ENCODE results near the gene CD200R1L. TPM values are rescaled to one million over a fixed set of nuclear protein-coding genes. Genes with fewer than 3 reads are reported as not detected.

The CD200R1L gene
- total RNA-seq, 3 donors from 2014 or later, result not detected

DNA sequence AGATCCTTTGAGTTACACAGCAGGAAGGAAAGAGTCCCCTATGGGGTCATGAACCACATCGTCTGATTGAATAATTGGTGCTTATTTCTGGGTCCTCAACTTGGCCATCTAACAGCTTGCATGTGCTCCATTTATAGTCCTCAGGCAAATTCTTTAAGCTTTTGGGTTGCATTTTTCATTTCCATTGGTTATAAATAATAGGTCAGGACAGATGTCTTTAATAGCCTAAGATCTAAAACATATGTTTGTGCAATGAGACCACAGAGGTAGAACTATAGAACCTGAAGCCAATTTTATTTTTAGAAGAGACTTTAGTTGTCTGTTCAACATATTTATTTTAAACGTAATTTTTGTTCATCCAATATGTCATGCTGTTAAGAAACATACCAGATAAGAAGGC lies 43.2 kb downstream of the CD200R1L start:
- TF ChIP-seq, protein P1, sequence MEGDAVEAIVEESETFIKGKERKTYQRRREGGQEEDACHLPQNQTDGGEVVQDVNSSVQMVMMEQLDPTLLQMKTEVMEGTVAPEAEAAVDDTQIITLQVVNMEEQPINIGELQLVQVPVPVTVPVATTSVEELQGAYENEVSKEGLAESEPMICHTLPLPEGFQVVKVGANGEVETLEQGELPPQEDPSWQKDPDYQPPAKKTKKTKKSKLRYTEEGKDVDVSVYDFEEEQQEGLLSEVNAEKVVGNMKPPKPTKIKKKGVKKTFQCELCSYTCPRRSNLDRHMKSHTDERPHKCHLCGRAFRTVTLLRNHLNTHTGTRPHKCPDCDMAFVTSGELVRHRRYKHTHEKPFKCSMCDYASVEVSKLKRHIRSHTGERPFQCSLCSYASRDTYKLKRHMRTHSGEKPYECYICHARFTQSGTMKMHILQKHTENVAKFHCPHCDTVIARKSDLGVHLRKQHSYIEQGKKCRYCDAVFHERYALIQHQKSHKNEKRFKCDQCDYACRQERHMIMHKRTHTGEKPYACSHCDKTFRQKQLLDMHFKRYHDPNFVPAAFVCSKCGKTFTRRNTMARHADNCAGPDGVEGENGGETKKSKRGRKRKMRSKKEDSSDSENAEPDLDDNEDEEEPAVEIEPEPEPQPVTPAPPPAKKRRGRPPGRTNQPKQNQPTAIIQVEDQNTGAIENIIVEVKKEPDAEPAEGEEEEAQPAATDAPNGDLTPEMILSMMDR (IDR thresholded peaks at IDR 0.05), result no peak
- Histone ChIP-seq H3K4me3 (no peak overlapping the region), H3K36me3 (ENCODE audit: low read depth) (no peaks in the 10 kb centered on the region), H3K4me1 (ENCODE audit: low read depth) (no peaks in the 10 kb centered on the region), H3K9me3 (no peaks in the 10 kb centered on the region)
- DNase-seq, result no peak
- ATAC-seq, result no peak
- intact Hi-C loops (cut with DNase I, micrococcal nuclease), result no loop called here

DNA sequence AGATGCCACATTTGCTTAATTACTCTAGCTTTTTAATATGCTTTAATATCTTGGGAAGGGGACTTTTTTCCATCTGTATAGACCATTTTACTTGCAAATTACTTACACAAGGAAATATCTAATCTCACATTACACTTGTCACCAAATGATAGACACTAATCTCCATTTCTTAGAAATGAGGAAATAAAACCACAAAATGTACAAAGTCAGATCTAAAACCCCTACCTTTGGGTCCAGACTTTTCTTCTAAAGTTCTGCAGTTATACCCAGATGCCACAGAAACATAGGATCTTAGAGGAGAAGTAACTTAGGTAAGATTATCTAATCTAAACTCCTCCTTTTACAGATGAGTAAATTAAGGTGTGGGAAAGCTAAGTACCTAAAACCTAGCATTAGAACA lies 44.3 kb downstream of the CD200R1L start:
- Histone ChIP-seq H3K4me3 (no peak overlapping the region), H3K4me1 (ENCODE audit: low read depth) (no peaks in the 10 kb centered on the region), H3K9me3 (no peaks in the 10 kb centered on the region), H3K36me3 (ENCODE audit: low read depth) (no peaks in the 10 kb centered on the region)
- DNase-seq, result no peak
- ATAC-seq, result no peak
- TF ChIP-seq, protein P1 (IDR thresholded peaks at IDR 0.05), result no peak
- intact Hi-C loops (cut with DNase I, micrococcal nuclease), result no loop called here

DNA sequence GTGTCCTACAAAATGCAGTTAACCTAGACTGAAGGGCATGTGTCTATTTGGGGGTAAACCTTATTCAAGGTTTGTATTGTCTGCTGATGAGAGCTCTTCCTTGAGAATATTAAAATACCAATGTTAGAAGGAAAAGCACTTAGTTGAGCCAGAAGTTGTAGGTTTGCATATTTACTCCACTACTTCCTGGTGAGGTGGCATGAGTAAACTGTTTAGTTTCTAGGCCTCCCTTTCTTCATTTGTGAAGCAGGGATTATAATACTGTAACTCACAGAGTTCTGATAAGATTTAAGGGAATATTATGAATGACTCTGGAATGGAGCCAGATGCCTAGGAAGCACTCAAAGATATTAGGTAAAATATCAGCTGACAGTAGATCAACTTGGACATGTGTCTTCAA lies 46.7 kb downstream of the CD200R1L start:
- no peak for ATAC-seq
- no peak overlapping the region for H3K4me3 ChIP-seq
- intact Hi-C loops (cut with DNase I, micrococcal nuclease), result no loop called here
- DNase-seq, result no peak
- H3K4me1 ChIP-seq (ENCODE audit: low read depth), result no peaks in the 10 kb centered on the region
- H3K9me3 ChIP-seq, result no peaks in the 10 kb centered on the region
- TF ChIP-seq, protein P1 (IDR thresholded peaks at IDR 0.05), result no peak
- H3K36me3 ChIP-seq (ENCODE audit: low read depth), result no peaks in the 10 kb centered on the region

DNA sequence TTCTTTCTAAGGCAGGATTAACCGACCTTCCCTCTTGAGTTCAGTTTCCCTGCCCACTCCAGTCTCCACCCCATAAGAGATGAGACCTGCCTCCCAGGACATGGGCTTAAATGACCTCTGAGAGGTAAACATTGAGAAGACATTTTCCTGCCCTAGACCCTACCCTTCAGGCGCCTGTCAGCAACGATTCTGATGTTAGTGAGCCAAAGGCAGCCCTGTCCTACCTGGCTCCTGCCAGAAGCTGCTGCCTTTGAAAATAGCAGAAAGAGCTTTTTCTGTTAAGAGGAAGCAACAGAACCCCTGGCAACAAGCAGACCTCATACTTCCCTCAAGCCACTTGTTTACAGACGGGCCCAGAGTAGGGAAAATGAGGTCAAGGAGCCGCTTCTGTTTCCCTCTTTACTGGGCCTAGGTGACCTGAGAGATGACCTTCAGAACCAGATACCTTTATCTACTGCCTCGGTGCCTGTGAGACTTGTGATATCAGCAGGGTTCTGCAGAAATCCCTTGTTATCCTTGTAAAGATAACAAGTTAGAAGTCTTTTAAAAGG lies 52.0 kb downstream of the CD200R1L start:
- DNase-seq, result no peak

DNA sequence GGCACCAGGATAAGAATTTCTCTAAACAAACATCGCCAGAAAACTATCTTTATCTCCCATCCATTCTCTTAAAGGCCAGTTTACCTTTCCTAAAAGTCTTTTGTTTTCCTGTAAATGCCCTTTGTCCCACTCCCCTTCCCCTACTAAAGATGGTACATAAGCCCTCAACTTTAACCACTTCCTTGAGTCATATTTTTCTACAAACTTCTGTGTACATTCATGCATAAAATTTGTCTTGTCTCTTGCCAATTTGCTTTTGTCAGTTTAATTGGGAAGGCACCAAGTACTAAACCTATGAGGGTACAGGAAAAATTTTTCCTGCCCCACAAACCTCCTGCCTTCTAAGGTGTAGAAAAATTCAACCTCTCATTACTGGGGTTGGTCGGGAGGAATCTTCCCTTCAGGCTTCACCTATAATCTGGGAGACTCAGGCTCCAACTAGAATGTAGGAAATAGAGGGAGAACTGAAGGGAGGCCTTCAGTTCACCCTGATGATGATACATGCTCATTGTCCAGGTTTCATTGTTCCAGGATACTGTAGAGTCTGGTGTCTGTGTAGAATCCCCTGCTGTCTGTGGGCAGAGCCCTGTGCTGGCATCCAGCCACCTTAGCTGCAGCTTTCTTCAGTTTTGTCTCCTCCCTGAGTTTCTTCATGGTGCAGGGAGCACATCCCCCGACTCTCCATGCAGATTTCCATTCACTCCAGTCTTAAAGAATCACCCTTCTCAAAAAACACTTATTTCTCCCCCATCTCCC lies 53.2 kb downstream of the CD200R1L start:
- Histone ChIP-seq H3K9me3 (no peaks in the 10 kb centered on the region), H3K4me1 (ENCODE audit: low read depth) (no peaks in the 10 kb centered on the region), H3K36me3 (ENCODE audit: low read depth) (no peaks in the 10 kb centered on the region), H3K4me3 (no peak overlapping the region)
- TF ChIP-seq, protein P1 (IDR thresholded peaks at IDR 0.05), result no peak
- intact Hi-C loops (cut with DNase I, micrococcal nuclease), result no loop called here
- ATAC-seq (no peak), DNase-seq (no peak)

More for the DNA sequence above, 52.0 kb downstream of the CD200R1L start:
- no peaks in the 10 kb centered on the region for H3K9me3 ChIP-seq
- TF ChIP-seq, protein P1 (IDR thresholded peaks at IDR 0.05), result no peak
- H3K4me3 ChIP-seq, result no peak overlapping the region
- peak; percentile 39 for ATAC-seq
- no peaks in the 10 kb centered on the region for H3K36me3 ChIP-seq (ENCODE audit: low read depth)
- intact Hi-C loops (cut with DNase I, micrococcal nuclease), result no loop called here
- no peaks in the 10 kb centered on the region for H3K4me1 ChIP-seq (ENCODE audit: low read depth)
